NCI-H2196 treated with DMSO at 0.1 percent for 48 hours (cell line): ENCODE data around the gene ATG4C.
"Not testable (repeated sequence)": the region's sequence is repeated elsewhere in the genome, so short reads cannot be mapped to it uniquely, and the experiment has no call there.

Source experiments
- DNase-seq: peaks from one replicate; lab custom pipeline; 2025; ENCODE audit not compliant: unreplicated experiment; lab: John Stamatoyannopoulos, UW

ATG4C gene

DNA sequence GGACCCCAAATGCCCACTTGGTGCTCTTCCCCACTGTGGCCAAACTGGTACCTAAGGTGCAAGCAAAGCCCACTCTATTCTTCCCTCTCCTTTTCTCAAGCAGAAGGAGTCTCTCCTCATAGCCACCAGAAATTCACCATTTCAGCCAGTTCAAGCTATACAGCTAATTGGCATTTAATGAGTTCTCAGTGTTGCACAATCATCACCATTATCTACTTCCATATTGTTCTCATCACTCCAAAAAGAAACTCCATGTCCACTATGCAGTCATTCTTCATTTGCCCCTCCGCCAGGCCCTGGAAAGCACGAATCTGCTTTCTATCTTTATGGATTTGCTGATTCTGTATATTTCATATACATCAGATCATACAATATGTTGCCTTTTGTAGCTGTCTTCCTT, 9.9 kb upstream of the ATG4C start:
- DNase-seq: no peak

DNA sequence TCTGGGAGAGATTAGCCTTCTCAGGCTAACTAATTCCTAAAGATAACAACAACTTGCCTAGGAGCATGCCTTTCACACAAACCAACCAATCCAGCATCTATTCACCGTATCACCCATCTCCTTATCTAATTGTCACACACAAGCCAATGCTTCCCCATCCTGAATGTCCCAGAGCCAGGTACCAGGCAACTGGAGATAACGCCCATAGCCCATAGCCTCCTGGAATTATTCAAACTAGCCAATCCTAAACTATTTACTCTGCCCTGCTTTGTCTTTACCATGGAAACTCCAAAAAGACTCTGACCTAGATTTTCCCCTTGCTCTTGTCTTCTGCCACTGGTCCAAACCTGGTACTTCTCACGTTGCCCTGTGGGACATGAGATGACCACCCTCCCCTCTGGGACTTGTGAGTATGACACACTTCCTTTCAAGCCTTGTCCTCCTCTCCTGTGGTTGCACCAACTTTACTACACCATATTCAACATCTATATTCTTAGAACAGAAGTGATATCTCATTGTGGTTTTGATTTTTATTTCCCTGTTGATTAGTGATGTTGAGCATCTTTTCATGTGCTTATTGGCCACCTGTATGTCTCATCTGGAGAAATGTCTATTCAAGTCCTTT, 8.8 kb upstream of the ATG4C start:
- DNase-seq: no peak

- no peak for DNase-seq
Observed at GRCh38 chr1:62778208-62778607, 5.7 kb upstream of the ATG4C start.

DNA sequence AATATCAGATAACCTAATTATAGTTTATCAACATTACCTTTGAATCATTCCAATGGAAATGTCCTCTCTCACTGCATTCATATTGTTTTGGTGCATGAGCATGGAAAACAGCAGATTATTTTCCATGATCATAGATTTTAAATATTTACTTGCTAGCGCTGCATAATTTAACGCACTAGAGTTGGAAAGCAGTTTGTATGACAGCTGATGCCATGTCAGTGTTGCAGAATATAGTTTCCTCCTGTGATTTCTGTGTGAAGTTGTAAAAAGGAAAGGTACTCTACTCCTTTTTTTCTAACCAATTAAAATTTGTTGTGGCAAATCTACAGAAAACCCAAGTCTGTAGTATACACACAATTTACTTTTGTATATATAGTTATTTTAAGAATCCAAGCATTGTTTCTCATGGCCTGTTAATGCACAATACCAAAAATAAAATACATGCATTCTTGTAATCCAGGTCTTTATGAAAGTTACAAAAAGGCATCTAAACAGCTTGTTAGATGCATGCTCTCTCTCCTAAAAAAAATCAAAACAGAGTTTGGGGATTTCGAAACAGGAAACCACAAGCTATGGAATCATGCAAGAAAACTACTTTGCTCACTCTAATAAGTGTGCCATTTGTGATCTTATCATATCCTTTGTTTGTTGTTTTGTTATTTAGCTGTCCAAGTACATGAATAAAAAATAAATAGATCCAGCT, 1.9 kb upstream of the ATG4C start:
- DNase-seq: no peak

DNA sequence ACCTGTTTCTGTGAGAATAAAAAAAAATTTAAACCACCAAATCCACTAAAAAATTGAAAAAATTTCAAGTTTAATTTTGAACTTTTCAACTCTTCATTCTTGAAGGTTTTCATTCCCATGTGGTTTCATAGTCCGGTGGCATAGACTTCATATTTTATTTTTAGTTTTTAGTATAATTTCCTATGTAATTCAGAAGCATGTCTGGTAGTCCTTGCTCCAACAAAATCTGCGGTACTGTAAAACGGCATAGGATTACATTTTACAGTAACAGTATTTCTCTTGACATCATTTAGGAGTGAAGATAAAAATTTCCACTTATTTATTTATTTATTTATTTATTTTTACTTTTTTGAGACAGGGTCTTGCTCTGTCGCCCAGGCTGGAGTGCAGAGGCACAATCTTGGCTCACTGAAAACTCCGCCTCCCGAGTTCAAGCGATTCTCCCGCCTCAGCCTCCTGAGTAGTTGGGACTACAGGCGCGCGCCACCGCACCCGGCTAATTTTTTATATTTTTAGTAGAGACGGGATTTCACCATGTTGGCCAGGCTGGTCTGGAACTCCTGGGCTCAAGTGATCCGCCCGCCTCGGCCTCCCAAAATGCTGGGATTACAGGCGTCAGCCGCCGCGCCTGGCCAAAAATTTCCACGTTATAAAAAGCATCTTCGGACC, 1.3 kb upstream of the ATG4C start:
- DNase-seq: not testable (repeated sequence)

GRCh38 chr1:62784509-62785365, 805 bp downstream of the ATG4C start:
- no peak for DNase-seq

GRCh38 chr1:62790716-62791115, 6.8 kb downstream of the ATG4C start:
- DNase-seq: no peak

GRCh38 chr1:62794053-62794452, 10.1 kb downstream of the ATG4C start:
- no peak for DNase-seq

- no peak for DNase-seq
Observed at GRCh38 chr1:62796221-62796620, 12.3 kb downstream of the ATG4C start.

- no peak for DNase-seq
Observed at GRCh38 chr1:62799688-62800087, 15.8 kb downstream of the ATG4C start.

GRCh38 chr1:62800281-62800680, 16.3 kb downstream of the ATG4C start:
- DNase-seq: no peak

- DNase-seq: no peak
Observed at GRCh38 chr1:62800825-62801306, 16.9 kb downstream of the ATG4C start.

DNA sequence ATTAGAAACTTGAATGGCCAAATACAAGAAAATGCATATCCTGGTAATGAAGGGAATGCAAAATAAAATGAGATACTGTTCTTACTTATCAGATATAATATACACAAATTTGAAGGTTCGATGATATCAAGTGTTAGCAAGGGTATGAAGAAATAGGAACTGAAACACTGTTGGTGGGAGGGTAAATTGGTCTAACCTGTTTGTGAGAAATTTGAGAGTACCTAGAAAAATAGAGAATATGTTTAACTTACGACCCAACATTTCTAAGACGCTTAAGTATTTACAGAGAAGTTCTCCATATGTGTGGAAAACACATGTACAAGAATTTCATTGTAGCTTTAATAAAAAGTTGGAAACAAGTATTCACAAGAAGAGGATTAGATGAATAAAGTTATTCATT, 25.9 kb downstream of the ATG4C start:
- DNase-seq: no peak

DNA sequence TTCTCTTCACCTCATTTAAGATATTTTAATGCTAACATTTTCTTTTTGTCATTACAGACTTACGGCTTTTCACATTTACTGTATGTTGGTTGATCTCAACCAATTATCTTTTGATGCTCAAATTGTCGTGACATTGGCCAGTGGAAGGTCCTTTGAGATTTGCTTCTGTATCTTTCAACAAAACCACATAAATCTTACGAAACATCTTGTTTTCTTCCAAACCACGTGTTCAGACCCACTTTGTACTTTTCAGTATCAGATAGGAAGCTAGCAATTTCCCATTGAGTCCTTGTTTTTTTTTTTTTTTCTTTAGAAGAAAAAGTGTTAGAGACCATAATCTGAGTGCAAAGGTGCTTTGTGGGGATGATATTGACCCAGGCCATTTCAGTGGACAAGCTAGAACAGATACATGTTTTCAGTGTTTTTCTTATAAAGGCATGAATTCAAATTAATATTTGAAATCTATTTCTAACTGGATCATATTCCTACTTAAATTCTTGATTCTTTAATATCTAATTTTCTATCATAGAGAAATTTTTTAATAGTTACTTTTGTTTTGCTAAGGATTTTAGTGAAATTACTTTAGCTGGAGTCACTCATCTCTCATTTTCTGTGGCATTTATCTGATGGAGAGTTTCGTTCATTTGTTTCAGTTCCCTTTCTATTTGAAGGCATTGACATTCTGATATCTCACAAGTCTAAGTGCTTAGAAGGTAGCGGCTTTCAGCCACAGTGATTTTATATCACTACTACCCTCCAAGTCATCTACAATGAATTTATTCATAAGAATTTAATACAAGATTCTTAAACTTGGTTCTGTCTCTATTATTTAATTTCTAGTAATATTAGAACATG, 26.7 kb downstream of the ATG4C start:
- no peak for DNase-seq

- DNase-seq: no peak
Observed at GRCh38 chr1:62823556-62823955, 39.6 kb downstream of the ATG4C start.

GRCh38 chr1:62826901-62827300, 43.0 kb downstream of the ATG4C start:
- no peak for DNase-seq

- not testable (repeated sequence) for DNase-seq
Observed at GRCh38 chr1:62827786-62828185, 43.9 kb downstream of the ATG4C start.

DNA sequence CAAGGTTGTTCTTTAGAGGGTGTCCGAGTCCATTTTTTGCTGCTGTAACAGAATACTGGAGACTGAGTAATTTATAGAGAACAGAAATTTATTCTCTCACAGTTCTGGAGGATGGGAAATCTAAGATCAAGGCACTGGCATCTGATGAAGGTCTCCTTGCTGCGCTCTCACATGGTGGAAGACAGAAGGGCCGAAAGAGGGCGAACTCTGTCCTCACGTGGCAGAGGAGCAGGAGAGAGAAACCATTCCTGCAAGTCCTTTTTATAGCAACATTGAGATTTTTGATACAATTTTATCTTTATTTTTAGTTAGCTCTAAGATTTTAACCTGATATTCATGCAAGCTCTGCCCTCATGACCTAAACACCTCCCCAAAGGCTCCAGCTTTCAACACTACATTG, 48.3 kb downstream of the ATG4C start:
- no peak for DNase-seq

DNA sequence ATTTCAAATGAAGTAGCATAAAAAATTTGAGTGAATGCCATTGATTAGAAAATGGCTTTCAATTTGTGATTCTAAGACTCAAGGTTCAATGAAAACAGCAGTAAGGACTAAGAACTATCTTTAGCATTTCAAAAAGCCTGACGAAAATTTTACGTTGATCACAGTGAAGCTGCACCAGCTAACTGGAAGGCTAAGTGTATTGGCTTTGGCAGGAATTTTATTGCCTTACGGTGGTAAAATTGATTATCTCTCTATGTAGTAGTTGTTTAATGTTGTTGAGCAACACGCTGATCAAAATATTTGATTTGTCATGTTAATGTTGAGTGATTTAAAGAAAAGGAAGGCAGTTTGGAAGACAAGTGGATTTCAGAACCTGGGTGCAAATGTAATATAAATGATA, 49.6 kb downstream of the ATG4C start:
- DNase-seq: no peak

- no peak for DNase-seq
Observed at GRCh38 chr1:62834400-62834961, 50.5 kb downstream of the ATG4C start.
